WERI-Rb-1 (cell line): Measurements from ENCODE around the gene URGCP.
"Not testable (repeated sequence)": the region's sequence is repeated elsewhere in the genome, so short reads cannot be mapped to it uniquely, and the experiment has no call there.

Experiments
- DNase-seq: peaks from one replicate; pipeline ENCODE4 v3.0.0-alpha.2; 2020
- H3K27ac ChIP-seq: fragments of 250-450 bp; sonication (Bioruptor Pico); 2 replicates; pipeline ENCODE4 v1.5.1; 2020; ENCODE audit warnings: mild to moderate bottlenecking, moderate library complexity
- H3K27me3 ChIP-seq: fragments of 250-450 bp; sonication (Bioruptor Pico); 2 replicates; pipeline ENCODE4 v1.5.1; 2021; ENCODE audit warnings: mild to moderate bottlenecking, low read depth, moderate library complexity; ENCODE audit not compliant: insufficient read depth, severe bottlenecking
- H3K36me3 ChIP-seq: fragments of 250-450 bp; sonication (Bioruptor Pico); 2 replicates; pipeline ENCODE4 v1.5.1; 2020; ENCODE audit warnings: mild to moderate bottlenecking, moderate library complexity
- H3K4me3 ChIP-seq: 2 replicates; pipeline ENCODE4 v1.5.1; 2011; ENCODE audit warnings: low read depth, mild to moderate bottlenecking, control low read depth, low read length
- H3K9me3 ChIP-seq: fragments of 250-450 bp; sonication (Bioruptor Pico); 2 replicates; pipeline ENCODE4 v1.5.1; 2021; ENCODE audit warnings: mild to moderate bottlenecking, moderate library complexity; ENCODE audit not compliant: severe bottlenecking
- CTCF ChIP-seq: IDR thresholded peaks from 2 replicates; pipeline ENCODE4 v1.5.1; 2011; ENCODE audit warnings: low read depth, mild to moderate bottlenecking, control low read depth, inconsistent platforms, low read length

URGCP gene

GRCh38 chr7:43914795-43915194 is 8.4 kb upstream of the URGCP start:
- Histone ChIP-seq H3K9me3 (no peaks in the 10 kb centered on the region), H3K4me3 (no peak overlapping the region), H3K36me3 (no peaks in the 10 kb centered on the region), H3K27ac (no peak overlapping the region), H3K27me3 (no peaks in the 10 kb centered on the region)
- TF ChIP-seq CTCF: no peak
- DNase-seq: no peak

- peak; percentile 39 for DNase-seq
- Histone ChIP-seq H3K27me3 (no peaks in the 10 kb centered on the region), H3K9me3 (no peaks in the 10 kb centered on the region), H3K36me3 (no peaks in the 10 kb centered on the region; the same call in none of the 2 replicates), H3K4me3 (peak overlapping the region; percentile 82), H3K27ac (no peak overlapping the region; the same call in 1 of the 2 replicates)
- TF ChIP-seq CTCF: no peak
Measured at GRCh38 chr7:43905956-43906330, 453 bp downstream of the URGCP start.

- no peak for TF ChIP-seq CTCF
- H3K9me3 ChIP-seq: no peaks in the 10 kb centered on the region
- H3K36me3 ChIP-seq: no peaks in the 10 kb centered on the region; the same call in none of the 2 replicates
- H3K27me3 ChIP-seq: no peaks in the 10 kb centered on the region
- H3K27ac ChIP-seq: no peak overlapping the region
- no peak for DNase-seq
- H3K4me3 ChIP-seq: peak overlapping the region; percentile 82
Measured at GRCh38 chr7:43905209-43905946, 1.0 kb downstream of the URGCP start.

GRCh38 chr7:43904533-43905208 is 1.7 kb downstream of the URGCP start:
- no peak overlapping the region for H3K27ac ChIP-seq
- H3K4me3 ChIP-seq: no peak overlapping the region
- TF ChIP-seq CTCF: no peak
- H3K36me3 ChIP-seq: no peaks in the 10 kb centered on the region; the same call in none of the 2 replicates
- no peaks in the 10 kb centered on the region for H3K27me3 ChIP-seq
- DNase-seq: no peak
- H3K9me3 ChIP-seq: no peaks in the 10 kb centered on the region

GRCh38 chr7:43902542-43903054 is 3.8 kb downstream of the URGCP start:
- Histone ChIP-seq H3K27ac (no peak overlapping the region), H3K36me3 (no peaks in the 10 kb centered on the region; the same call in none of the 2 replicates), H3K9me3 (no peaks in the 10 kb centered on the region), H3K27me3 (no peaks in the 10 kb centered on the region), H3K4me3 (no peak overlapping the region)
- no peak for TF ChIP-seq CTCF
- no peak for DNase-seq

- not testable (repeated sequence) for H3K4me3 ChIP-seq, H3K36me3 ChIP-seq, DNase-seq, H3K9me3 ChIP-seq, H3K27me3 ChIP-seq, H3K27ac ChIP-seq
Measured at GRCh38 chr7:43898571-43898970, 7.8 kb downstream of the URGCP start.
